Activated naive CD4-positive, alpha-beta T cell treated with anti-CD3 and anti-CD28 coated beads, Interleukin-2, amount 10 ng/mL, durations not matched to agents 7 days and 5 days (primary cell): Measurements from ENCODE around the gene MARCHF10.

Source experiments
- CTCF ChIA-PET: fragments of 350-600 bp; sonication (Branson Sonifier 250); formaldehyde crosslinking; loops from one replicate; lab custom pipeline; 2021; ENCODE audit warnings: antibody characterized with exemption; lab: Charles Lee
- DNase-seq: peaks from one replicate; pipeline ENCODE4 v3.0.0-alpha.2; 2020
- H3K27ac Mint-ChIP-seq: one replicate; pipeline ENCODE4 v1.8.0; 2021; ENCODE audit warnings: mild to moderate bottlenecking, moderate library complexity, mixed read lengths
- H3K27me3 Mint-ChIP-seq: one replicate; pipeline ENCODE4 v1.8.0; 2021; ENCODE audit warnings: mild to moderate bottlenecking, mixed read lengths
- H3K36me3 Mint-ChIP-seq: one replicate; pipeline ENCODE4 v1.8.0; 2021; ENCODE audit warnings: mixed read lengths
- H3K4me1 Mint-ChIP-seq: one replicate; pipeline ENCODE4 v1.8.0; 2021; ENCODE audit warnings: mixed read lengths
- H3K4me3 Mint-ChIP-seq: one replicate; pipeline ENCODE4 v1.8.0; 2021; ENCODE audit warnings: mild to moderate bottlenecking, moderate library complexity, mixed read lengths
- H3K9me3 Mint-ChIP-seq: one replicate; pipeline ENCODE4 v1.8.0; 2021; ENCODE audit warnings: mixed read lengths

The MARCHF10 gene

DNA sequence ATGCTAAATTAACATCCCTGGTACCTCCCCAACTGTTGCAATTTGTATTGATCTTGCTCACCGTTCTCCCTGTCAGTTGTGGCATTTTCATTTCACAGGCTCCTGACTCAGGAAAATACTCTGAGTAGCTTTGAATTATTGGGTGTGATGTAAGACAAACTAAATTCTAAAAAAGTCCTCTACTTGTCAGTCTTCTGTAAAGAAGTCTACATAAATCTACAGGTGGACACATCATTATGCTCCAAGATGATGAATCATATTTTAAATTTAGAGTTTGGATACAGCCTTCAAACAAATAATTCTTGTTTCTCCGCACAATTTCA is 47.2 kb downstream of the MARCHF10 start:
- Mint-ChIP-seq H3K9me3 (no peaks in the 10 kb centered on the region), H3K4me3 (no peak overlapping the region), H3K27me3 (peaks cover 8% of the 10 kb centered on the region), H3K36me3 (no peaks in the 10 kb centered on the region), H3K4me1 (no peaks in the 10 kb centered on the region), H3K27ac (no peak overlapping the region)
- DNase-seq = no peak
- CTCF ChIA-PET = no interaction called here

- Mint-ChIP-seq H3K36me3 (no peaks in the 10 kb centered on the region), H3K4me3 (no peak overlapping the region), H3K27ac (no peak overlapping the region), H3K27me3 (peaks cover 8% of the 10 kb centered on the region), H3K9me3 (no peaks in the 10 kb centered on the region), H3K4me1 (no peaks in the 10 kb centered on the region)
- CTCF ChIA-PET = no interaction called here
- no peak for DNase-seq
Measured at GRCh38 chr17:62760059-62760944, 47.8 kb downstream of the MARCHF10 start.

- H3K36me3 Mint-ChIP-seq = no peaks in the 10 kb centered on the region
- CTCF ChIA-PET = no interaction called here
- no peak for DNase-seq
Measured at GRCh38 chr17:62757500-62757951, 50.6 kb downstream of the MARCHF10 start.

DNA sequence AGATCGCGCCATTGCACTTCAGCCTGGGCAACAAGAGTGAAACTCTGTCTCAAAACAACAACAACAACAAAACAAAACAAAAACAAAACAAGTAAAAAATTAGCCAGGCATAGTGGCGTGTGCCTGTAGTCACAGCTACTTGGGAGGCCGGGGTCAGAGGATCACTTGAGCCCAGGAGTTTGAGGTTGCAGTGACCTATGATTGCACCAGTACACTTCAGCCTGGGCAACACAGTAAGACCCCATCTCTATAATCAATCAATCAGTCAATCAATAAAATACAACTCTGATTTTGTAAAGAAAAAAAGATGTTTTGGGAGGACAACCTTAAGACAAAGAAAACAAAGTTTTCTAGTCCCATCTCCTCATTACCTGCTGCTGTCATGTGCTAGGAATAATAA is 51.9 kb downstream of the MARCHF10 start:
- no peak for DNase-seq
- CTCF ChIA-PET = no interaction called here
- no peaks in the 10 kb centered on the region for H3K36me3 Mint-ChIP-seq
- H3K9me3 Mint-ChIP-seq = no peaks in the 10 kb centered on the region
- H3K27ac Mint-ChIP-seq = no peak overlapping the region
- no peaks in the 10 kb centered on the region for H3K4me1 Mint-ChIP-seq
- H3K27me3 Mint-ChIP-seq = peaks cover 12% of the 10 kb centered on the region
- no peak overlapping the region for H3K4me3 Mint-ChIP-seq

More at GRCh38 chr17:62757500-62757951, 50.6 kb downstream of the MARCHF10 start:
- peaks cover 14% of the 10 kb centered on the region for H3K27me3 Mint-ChIP-seq
- H3K4me3 Mint-ChIP-seq = no peak overlapping the region
- no peak overlapping the region for H3K27ac Mint-ChIP-seq
- no peaks in the 10 kb centered on the region for H3K4me1 Mint-ChIP-seq
- H3K9me3 Mint-ChIP-seq = no peaks in the 10 kb centered on the region

- no peak overlapping the region for H3K4me3 Mint-ChIP-seq
- H3K4me1 Mint-ChIP-seq = no peaks in the 10 kb centered on the region
- no peak overlapping the region for H3K27ac Mint-ChIP-seq
- H3K27me3 Mint-ChIP-seq = peaks cover 16% of the 10 kb centered on the region
- no peaks in the 10 kb centered on the region for H3K36me3 Mint-ChIP-seq
- DNase-seq = no peak
- H3K9me3 Mint-ChIP-seq = no peaks in the 10 kb centered on the region
- CTCF ChIA-PET = no interaction called here
Measured at GRCh38 chr17:62755141-62755851, 52.8 kb downstream of the MARCHF10 start.

DNA sequence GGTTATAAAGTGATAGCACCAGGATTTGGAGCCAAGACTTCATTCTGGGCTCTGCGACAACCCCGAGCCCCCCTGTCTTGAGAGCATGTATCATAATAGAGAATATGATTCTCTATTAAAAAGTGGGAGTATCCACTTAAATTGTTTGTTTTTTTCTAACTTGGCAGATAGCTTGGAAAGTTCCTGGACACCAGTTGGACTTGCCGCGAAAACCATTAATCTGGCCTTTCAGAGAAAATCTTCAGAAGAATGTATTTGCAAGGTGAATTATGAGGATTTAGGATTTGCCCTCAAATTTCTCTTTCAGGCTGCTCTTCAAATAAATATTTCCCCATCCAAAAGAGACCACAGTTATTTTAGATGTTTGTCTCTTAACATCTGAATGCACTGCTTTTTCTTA is 53.5 kb downstream of the MARCHF10 start:
- Mint-ChIP-seq H3K4me1 (no peaks in the 10 kb centered on the region), H3K36me3 (no peaks in the 10 kb centered on the region), H3K27me3 (peaks cover 23% of the 10 kb centered on the region), H3K27ac (no peak overlapping the region), H3K9me3 (no peaks in the 10 kb centered on the region), H3K4me3 (no peak overlapping the region)
- CTCF ChIA-PET = no interaction called here
- DNase-seq = no peak

GRCh38 chr17:62753562-62753961 is 54.6 kb downstream of the MARCHF10 start:
- Mint-ChIP-seq H3K4me1 (no peaks in the 10 kb centered on the region), H3K27me3 (peaks cover 22% of the 10 kb centered on the region), H3K9me3 (no peaks in the 10 kb centered on the region), H3K36me3 (no peaks in the 10 kb centered on the region), H3K27ac (no peak overlapping the region), H3K4me3 (no peak overlapping the region)
- no peak for DNase-seq
- CTCF ChIA-PET = no interaction called here

GRCh38 chr17:62751060-62751691 is 56.9 kb downstream of the MARCHF10 start:
- Mint-ChIP-seq H3K27ac (no peak overlapping the region), H3K36me3 (no peaks in the 10 kb centered on the region), H3K4me3 (no peak overlapping the region), H3K9me3 (no peaks in the 10 kb centered on the region), H3K27me3 (peaks cover 24% of the 10 kb centered on the region), H3K4me1 (no peaks in the 10 kb centered on the region)
- no peak for DNase-seq
- CTCF ChIA-PET = no interaction called here

- no peak for DNase-seq
- CTCF ChIA-PET = no interaction called here
- Mint-ChIP-seq H3K4me3 (no peak overlapping the region), H3K27me3 (peaks cover 27% of the 10 kb centered on the region), H3K4me1 (no peaks in the 10 kb centered on the region), H3K36me3 (no peaks in the 10 kb centered on the region), H3K27ac (no peak overlapping the region), H3K9me3 (no peaks in the 10 kb centered on the region)
Measured at GRCh38 chr17:62750631-62751051, 57.5 kb downstream of the MARCHF10 start.

- Mint-ChIP-seq H3K4me1 (no peaks in the 10 kb centered on the region), H3K4me3 (no peak overlapping the region), H3K9me3 (no peaks in the 10 kb centered on the region), H3K27me3 (peaks cover 27% of the 10 kb centered on the region), H3K36me3 (no peaks in the 10 kb centered on the region), H3K27ac (no peak overlapping the region)
- CTCF ChIA-PET = no interaction called here
- no peak for DNase-seq
Measured at GRCh38 chr17:62749926-62750325, 58.2 kb downstream of the MARCHF10 start.

DNA sequence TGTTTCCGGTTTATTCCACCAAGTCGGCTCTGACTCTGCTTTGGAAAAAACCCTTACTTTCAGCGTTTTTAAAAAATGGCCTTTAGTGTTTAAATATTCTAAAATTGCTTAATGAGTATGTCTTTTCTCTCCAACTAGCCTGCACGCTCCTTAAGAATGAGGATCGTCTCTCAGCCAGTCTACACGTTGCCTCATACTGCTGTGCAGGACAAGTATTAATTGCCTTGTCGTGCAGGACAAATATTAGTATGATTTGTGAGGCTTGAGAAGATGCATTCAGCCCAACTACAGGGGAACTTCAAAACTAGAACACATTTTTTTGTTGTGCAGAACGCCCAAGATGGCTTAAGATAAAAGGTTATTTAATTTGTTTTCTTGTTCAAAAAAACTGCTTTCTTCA is 61.2 kb downstream of the MARCHF10 start:
- H3K9me3 Mint-ChIP-seq = no peaks in the 10 kb centered on the region
- no peak overlapping the region for H3K4me3 Mint-ChIP-seq
- DNase-seq = no peak
- CTCF ChIA-PET = no interaction called here
- H3K27me3 Mint-ChIP-seq = peaks cover 26% of the 10 kb centered on the region
- H3K36me3 Mint-ChIP-seq = no peaks in the 10 kb centered on the region
- H3K4me1 Mint-ChIP-seq = no peaks in the 10 kb centered on the region
- no peak overlapping the region for H3K27ac Mint-ChIP-seq

GRCh38 chr17:62745806-62746205 is 62.3 kb downstream of the MARCHF10 start:
- no peak for DNase-seq
- Mint-ChIP-seq H3K4me1 (no peaks in the 10 kb centered on the region), H3K9me3 (no peaks in the 10 kb centered on the region), H3K4me3 (no peak overlapping the region), H3K27ac (no peak overlapping the region), H3K27me3 (peaks cover 24% of the 10 kb centered on the region), H3K36me3 (no peaks in the 10 kb centered on the region)
- CTCF ChIA-PET = no interaction called here

GRCh38 chr17:62744259-62744658 is 63.9 kb downstream of the MARCHF10 start:
- CTCF ChIA-PET = no interaction called here
- Mint-ChIP-seq H3K4me1 (no peaks in the 10 kb centered on the region), H3K9me3 (no peaks in the 10 kb centered on the region), H3K4me3 (no peak overlapping the region), H3K36me3 (no peaks in the 10 kb centered on the region), H3K27ac (no peak overlapping the region), H3K27me3 (peaks cover 20% of the 10 kb centered on the region)
- no peak for DNase-seq

DNA sequence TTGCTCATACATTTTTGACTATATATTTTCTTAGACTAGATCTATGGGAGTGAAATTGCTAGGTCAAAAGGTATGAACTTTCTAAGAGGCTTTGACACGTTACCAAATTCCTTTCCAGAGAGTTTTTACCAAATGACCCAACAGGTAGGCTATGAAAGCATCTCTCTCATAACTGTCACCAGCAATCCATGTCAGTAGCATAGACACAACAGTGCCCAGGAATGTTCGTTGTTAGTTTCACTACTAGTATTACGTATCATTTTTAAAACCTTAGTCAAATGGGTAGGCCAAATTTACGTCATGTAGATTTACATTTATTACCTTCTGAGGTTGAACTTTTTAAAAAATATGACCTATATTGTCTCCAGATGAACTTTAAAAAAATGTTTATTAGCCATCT is 66.8 kb downstream of the MARCHF10 start:
- Mint-ChIP-seq H3K27me3 (peaks cover 31% of the 10 kb centered on the region), H3K36me3 (no peaks in the 10 kb centered on the region), H3K4me1 (no peaks in the 10 kb centered on the region), H3K27ac (no peak overlapping the region), H3K9me3 (no peaks in the 10 kb centered on the region), H3K4me3 (no peak overlapping the region)
- CTCF ChIA-PET = no interaction called here
- no peak for DNase-seq
